Endothelial cell (in vitro differentiated cells): Measurements from ENCODE around the gene RPL38. TPM values are rescaled to one million over a fixed set of nuclear protein-coding genes. Genes with fewer than 3 reads are reported as not detected.

ENCODE experiments used
- DNase-seq: peaks from one replicate; pipeline ENCODE4 v3.0.0; 2021; ENCODE audit warnings: low spot score
- H3K27ac Mint-ChIP-seq: one replicate; pipeline ENCODE4 v1.8.0; 2021; ENCODE audit warnings: mixed read lengths, inconsistent platforms; ENCODE audit not compliant: unreplicated experiment
- H3K27me3 Mint-ChIP-seq: one replicate; pipeline ENCODE4 v1.8.0; 2021; ENCODE audit warnings: mild to moderate bottlenecking, moderate library complexity, mixed read lengths, inconsistent platforms; ENCODE audit not compliant: unreplicated experiment
- H3K36me3 Mint-ChIP-seq: one replicate; pipeline ENCODE4 v1.8.0; 2021; ENCODE audit warnings: mild to moderate bottlenecking, low read depth, mixed read lengths, inconsistent platforms; ENCODE audit not compliant: unreplicated experiment
- H3K4me1 Mint-ChIP-seq: one replicate; pipeline ENCODE4 v1.8.0; 2021; ENCODE audit warnings: mild to moderate bottlenecking, mixed read lengths, inconsistent platforms; ENCODE audit not compliant: unreplicated experiment
- H3K4me3 Mint-ChIP-seq: one replicate; pipeline ENCODE4 v1.8.0; 2021; ENCODE audit warnings: mild to moderate bottlenecking, mixed read lengths, inconsistent platforms; ENCODE audit not compliant: unreplicated experiment
- H3K9me3 Mint-ChIP-seq: one replicate; pipeline ENCODE4 v1.8.0; 2021; ENCODE audit warnings: mixed read lengths, inconsistent platforms; ENCODE audit not compliant: unreplicated experiment
- CTCF ChIP-seq: fragments of 200-600 bp; sonication (generic); IDR thresholded peaks from one replicate; pipeline ENCODE4 v1.5.0; 2021; ENCODE audit warnings: antibody characterized with exemption; ENCODE audit not compliant: unreplicated experiment
- total RNA-seq: library from RNA; stranded (reverse); fragmentation: NEBNext Ultra II Directional; extraction: Animal tissue kit (Norgen Biotek cat#: 25700); gene quantifications from one replicate; pipeline ENCODE4 v1.2.1, GENCODE V29; 2021; ENCODE audit not compliant: unreplicated experiment

Gene RPL38
- total RNA-seq, 1 donor from 2014 or later = 1,802 TPM

- H3K4me1 Mint-ChIP-seq = no peaks in the 10 kb centered on the region
- DNase-seq = no peak
- TF ChIP-seq CTCF = peak; percentile 8
- no peaks in the 10 kb centered on the region for H3K9me3 Mint-ChIP-seq
- H3K27me3 Mint-ChIP-seq = no peaks in the 10 kb centered on the region
- no peak overlapping the region for H3K27ac Mint-ChIP-seq
- no peaks in the 10 kb centered on the region for H3K36me3 Mint-ChIP-seq
- H3K4me3 Mint-ChIP-seq = no peak overlapping the region
These were observed 26.4 kb upstream of the RPL38 start for GRCh38 chr17:74177018-74177450.

GRCh38 chr17:74179576-74179975 lies 23.9 kb upstream of the RPL38 start:
- DNase-seq = no peak
- Mint-ChIP-seq H3K4me3 (no peak overlapping the region), H3K27ac (no peak overlapping the region), H3K36me3 (no peaks in the 10 kb centered on the region), H3K27me3 (peaks cover 2% of the 10 kb centered on the region), H3K9me3 (no peaks in the 10 kb centered on the region), H3K4me1 (no peaks in the 10 kb centered on the region)
- no peak for TF ChIP-seq CTCF

- Mint-ChIP-seq H3K4me3 (no peak overlapping the region), H3K27me3 (peaks cover 3% of the 10 kb centered on the region), H3K36me3 (no peaks in the 10 kb centered on the region), H3K27ac (no peak overlapping the region), H3K9me3 (no peaks in the 10 kb centered on the region), H3K4me1 (no peaks in the 10 kb centered on the region)
- no peak for DNase-seq
- TF ChIP-seq CTCF = no peak
These were observed 23.1 kb upstream of the RPL38 start for GRCh38 chr17:74180336-74180735.

- no peaks in the 10 kb centered on the region for H3K4me1 Mint-ChIP-seq
- H3K27me3 Mint-ChIP-seq = peaks cover 3% of the 10 kb centered on the region
- DNase-seq = no peak
- no peaks in the 10 kb centered on the region for H3K9me3 Mint-ChIP-seq
- H3K4me3 Mint-ChIP-seq = no peak overlapping the region
- no peaks in the 10 kb centered on the region for H3K36me3 Mint-ChIP-seq
- TF ChIP-seq CTCF = no peak
- H3K27ac Mint-ChIP-seq = no peak overlapping the region
These were observed 22.1 kb upstream of the RPL38 start for GRCh38 chr17:74181341-74181740.

GRCh38 chr17:74182041-74182723 lies 21.3 kb upstream of the RPL38 start:
- no peaks in the 10 kb centered on the region for H3K9me3 Mint-ChIP-seq
- H3K4me3 Mint-ChIP-seq = no peak overlapping the region
- DNase-seq = no peak
- peaks cover 3% of the 10 kb centered on the region for H3K27me3 Mint-ChIP-seq
- TF ChIP-seq CTCF = no peak
- H3K27ac Mint-ChIP-seq = no peak overlapping the region
- peaks cover under 1% of the 10 kb centered on the region for H3K4me1 Mint-ChIP-seq
- no peaks in the 10 kb centered on the region for H3K36me3 Mint-ChIP-seq
